HUDEP-2 (cell line): ENCODE results near the gene C2orf68.
"Not testable (repeated sequence)": the region's sequence is repeated elsewhere in the genome, so short reads cannot be mapped to it uniquely, and the experiment has no call there.

Experiments
- DNase-seq, 76 experiments: peaks; one replicate each; lab custom pipeline; 2025; ENCODE audit not compliant: unreplicated experiment in 76 of 76; lab: John Stamatoyannopoulos, UW

The C2orf68 gene

DNA sequence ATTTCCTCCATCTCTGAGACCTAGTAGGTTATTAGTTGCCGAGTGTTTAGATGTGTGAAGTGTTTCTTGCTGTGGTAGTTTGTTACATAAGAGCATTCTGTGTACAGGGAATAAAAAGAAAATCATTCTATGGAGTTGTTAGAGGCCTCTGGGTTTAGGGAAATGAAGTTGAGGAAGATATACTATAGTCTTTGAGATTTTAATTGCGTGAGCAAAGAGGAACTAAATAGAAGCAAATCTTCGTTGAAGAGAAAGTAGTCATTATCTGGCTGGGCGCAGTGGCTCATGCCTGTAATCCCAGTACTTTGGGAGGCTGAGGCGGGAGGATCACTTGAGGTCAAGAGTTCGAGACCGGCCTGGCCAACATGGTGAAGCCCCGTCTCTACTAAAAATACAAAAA lies 23.1 kb upstream of the C2orf68 start:
- DNase-seq, result no peak

DNA sequence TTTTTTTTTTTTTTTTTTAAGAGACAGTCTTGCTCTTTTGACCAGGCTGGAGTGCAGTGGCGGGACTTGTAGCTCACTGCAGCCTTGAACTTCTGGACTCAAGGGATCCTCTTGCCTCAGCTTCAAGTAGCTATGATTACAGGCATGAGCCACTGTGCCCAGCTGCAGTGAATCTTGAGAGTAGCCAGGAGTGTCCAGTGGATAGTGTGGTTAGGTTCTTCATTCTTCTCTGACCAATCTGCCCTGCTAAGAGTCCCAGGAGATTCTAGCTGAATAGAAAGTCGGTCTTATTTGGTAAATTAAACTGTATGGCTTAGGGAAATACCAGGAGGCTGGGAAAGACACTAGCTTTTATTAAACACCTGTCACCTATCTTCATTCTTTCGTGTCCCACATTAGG lies 19.4 kb upstream of the C2orf68 start:
- DNase-seq, result no peak

- DNase-seq, result no peak
Observed at GRCh38 chr2:85628658-85629057, 16.8 kb upstream of the C2orf68 start.

- DNase-seq, result peak in 4 of 76 experiments; percentile 8 to 36 (median 18)
Observed at GRCh38 chr2:85623991-85624390, 12.1 kb upstream of the C2orf68 start.

- DNase-seq, result no peak
Observed at GRCh38 chr2:85621338-85621737, 9.5 kb upstream of the C2orf68 start.

DNA sequence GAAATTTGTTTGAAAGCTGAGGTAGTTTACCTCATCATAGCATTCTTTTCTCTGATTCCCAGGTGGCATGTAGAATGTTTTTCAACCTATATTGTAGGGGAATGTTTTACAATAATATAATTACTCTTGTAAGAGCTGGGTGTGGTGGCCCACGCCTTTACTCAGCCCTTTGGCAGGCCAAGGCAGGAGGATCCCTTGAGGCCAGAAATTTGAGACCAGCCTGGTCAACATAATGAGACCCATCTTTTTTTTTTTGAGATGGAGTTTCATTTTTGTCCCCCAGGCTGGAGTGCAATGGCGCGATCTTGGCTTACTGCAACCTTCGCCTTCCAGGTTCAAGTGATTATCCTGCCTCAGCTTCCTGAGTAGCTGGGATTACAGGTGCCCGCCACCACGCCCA lies 7.8 kb upstream of the C2orf68 start:
- no peak for DNase-seq

- not testable (repeated sequence) for DNase-seq
Observed at GRCh38 chr2:85617723-85618122, 5.9 kb upstream of the C2orf68 start.

DNA sequence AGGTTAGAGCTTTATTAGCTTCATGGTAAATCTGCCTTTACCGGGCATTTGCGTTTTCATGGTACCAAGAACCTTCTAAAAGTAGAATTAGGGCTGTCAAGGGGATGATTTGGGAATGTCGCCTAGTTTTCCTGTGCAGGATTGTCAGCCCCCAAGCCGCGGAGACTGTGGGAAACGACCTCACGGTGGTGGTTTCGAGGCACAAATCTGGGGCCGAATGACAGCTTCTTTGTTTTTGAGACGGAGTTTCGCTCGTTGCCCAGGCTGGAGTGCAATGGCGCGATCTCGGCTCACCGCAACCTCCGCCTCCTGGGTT lies 3.5 kb upstream of the C2orf68 start:
- no peak for DNase-seq

DNA sequence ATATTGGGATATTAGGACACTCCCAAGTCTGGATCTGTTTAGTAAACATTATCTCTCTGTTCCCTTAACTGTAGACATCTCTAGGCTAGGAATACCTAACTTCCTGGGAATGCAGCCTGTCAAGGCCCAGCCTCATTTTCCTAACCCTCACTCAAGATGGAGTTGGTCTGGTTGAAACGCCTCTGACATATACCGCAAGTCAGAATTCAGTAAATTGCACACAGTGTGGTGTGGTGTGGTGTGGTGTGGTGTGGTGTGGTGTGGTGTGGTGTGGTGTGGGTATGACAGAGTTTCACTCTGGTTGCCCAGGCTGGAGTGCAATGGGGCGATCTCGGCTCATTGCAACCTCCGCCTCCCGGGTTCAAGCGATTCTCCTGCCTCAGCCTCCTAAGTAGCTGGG lies 2.9 kb upstream of the C2orf68 start:
- DNase-seq, result not testable (repeated sequence)

DNA sequence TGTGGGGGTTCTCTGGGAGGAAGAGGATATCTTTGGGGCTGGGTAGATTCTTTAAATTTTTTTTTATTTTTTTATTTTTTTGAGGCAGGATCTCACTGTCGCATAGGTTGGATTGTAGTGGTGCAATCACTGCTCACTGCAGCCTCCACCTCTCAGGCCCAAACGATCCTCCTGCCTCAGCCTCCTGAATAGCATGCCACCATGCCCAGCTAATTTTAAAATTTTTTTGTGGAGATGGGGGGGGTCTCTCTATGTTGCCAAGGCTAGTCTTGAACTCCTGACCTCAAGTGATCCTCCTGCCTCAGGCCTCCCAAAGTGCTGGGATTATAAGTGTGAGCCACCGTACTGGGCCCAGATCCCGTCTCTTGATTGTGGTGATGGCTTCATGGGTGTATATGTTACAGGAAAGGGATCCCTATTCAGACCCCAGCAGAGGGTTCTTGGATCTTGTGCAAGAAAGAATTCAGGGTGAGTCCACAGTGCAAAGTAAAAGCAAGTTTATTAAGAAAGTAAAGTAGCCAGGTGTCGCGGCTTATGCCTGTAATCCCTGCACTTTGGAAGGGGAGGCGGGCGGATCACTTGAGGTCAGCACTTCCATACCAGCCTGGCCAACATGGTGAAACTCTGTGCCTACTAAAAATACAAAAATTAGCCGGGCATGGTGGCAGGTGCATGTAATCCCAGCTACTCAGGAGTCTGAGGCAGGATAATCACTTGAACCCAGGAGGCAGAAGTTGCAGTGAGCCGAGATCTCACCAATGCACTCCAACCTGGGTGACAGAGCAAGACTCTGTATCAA lies 2.0 kb upstream of the C2orf68 start:
- no peak for DNase-seq

- no peak for DNase-seq
Observed at GRCh38 chr2:85611217-85611704, 605 bp downstream of the C2orf68 start.

GRCh38 chr2:85607268-85608215 lies 4.3 kb downstream of the C2orf68 start:
- DNase-seq, result no peak

DNA sequence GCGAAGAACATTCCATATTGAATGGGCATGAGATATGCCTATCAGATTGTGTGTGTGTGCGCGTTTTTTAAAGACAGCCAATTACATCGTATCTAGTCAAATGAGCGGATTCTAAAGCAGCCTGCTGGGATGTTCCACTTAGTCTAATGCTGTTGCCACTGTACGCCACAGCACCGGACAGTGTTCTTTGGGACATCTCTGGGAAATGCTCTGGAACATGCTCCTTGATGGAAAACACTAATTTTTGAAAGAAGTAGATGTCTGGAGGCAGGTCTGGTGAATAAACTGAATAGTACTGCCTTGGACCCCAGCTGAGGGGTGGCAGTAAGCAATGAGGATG lies 5.8 kb downstream of the C2orf68 start:
- DNase-seq, result no peak

DNA sequence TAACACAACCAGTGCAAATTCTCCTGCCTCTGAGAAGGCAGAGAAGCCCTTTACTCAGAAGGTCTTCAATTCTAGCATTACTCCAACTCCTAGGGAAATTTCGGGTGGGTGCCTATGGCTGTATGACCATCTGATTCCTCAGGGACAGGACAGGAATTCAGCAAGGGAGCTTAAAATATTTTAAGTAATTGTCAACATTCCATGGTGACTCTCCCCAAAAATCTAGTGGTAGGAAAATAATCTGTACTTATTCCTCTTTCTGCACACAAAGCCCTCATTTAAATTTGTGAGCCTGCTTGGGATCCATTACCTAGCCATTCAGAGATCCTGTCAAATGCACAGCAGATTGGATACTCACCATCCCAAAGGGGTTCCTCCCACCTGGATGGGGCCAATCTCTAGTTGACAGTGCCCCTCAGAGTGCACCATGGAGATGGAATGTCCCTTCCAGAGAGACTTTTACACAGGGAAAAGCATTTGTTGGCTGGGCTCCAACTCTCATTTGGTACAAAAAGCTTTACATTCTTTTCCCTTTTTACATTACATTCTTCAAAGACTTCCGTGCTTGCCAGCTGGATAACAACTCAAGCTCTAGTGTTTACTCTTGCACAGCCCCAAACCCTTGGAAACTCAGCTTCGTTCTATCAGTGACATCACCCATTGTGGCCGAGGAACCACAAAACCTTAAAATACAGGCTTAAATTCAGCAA lies 6.3 kb downstream of the C2orf68 start:
- DNase-seq, result no peak

GRCh38 chr2:85604568-85605339 lies 7.1 kb downstream of the C2orf68 start:
- no peak for DNase-seq

GRCh38 chr2:85604133-85604444 lies 7.8 kb downstream of the C2orf68 start:
- not testable (repeated sequence) for DNase-seq

DNA sequence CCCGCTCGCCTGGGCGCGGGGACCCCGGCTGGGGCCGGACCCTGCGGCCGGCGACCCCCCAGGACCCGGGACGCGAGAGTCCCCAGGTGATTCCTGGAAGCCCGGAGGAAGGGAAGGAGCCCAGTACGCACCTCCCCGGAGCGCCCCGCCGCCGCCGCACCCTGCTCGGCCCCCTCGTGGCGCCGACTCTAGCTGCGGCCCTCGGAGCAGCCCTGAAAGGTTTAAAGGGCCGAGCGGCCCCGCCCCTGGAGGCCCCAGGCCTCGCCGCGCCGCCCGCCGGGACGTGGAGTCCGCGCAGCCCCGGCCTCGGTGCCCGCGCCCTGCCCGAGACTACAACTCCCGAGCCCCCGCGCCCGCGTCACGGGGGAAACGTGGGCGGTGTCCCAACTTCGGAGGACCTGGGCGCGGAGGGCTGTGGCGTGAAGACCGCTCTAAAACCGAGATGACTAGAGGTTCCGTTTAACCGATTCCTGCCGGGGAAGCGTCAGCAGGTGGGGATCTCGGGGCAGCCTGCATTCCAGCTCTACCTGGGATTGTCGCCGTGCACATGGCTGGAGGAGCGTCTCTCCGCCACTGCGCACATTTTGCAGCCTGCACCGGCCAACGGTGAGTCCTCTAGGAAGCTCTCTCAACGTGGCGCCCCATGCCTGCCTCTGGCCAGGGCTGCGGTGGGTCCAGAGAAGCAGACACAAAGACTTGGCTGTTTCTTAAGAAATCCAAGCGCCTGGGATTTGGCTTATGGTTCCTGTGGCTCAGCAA lies 9.2 kb downstream of the C2orf68 start, which contains the start of gene TMEM150A:
Gene TMEM150A (minus strand): TSS at position 223 of the 759 bp plus-strand sequence. CDS start 750 bp downstream, outside the sequence.
- peak in 72 of 76 experiments; percentile 20 to 90 (median 74) for DNase-seq

DNA sequence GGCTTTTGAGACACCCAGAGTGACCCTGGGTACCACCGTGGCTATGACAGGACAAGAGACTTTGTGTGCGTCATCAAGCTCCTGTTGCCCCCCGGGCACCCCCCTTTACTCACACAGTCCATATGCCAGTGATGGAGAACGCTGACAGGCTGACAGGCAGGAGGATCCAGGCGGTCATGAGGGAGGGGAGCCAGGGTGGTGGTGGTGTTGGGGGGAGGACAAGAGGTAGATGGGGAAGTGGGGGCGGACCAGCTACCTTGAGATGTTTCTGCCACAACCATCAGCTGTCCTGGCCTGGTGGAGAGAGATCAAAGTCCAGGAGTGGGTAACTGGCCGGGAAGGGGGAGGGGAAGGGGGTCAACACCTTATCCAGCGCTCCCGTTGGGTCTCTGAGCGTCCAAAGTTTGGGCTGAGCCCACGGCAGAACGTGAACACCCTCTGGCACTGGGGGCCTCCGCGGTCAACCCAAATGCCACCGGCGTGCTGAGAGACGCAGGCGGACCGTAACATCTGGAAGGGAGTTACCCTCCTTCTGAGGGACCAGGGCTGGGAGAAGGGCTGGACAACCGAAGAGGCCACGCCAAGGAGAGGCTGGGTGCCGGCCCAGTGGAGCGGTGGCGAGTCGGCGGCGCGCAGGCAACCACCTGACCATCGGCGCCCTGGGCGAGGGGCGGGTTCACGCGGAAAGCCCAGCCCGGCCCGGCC lies 9.9 kb downstream of the C2orf68 start:
- peak in 2 of 76 experiments; percentile 58 to 59 for DNase-seq
